Activated T-helper 1 cell treated with anti-CD3 and anti-CD28 coated beads, Interleukin-2, amount 50 U/mL, for 16 hours (primary cell): ENCODE data around the gene ELMO1.

Experiments used
- DNase-seq, 2 donors: peaks; one replicate each; pipeline ENCODE4 v3.0.0-alpha.2; 2020; ENCODE audit warnings: low read depth in 1 of 2, low spot score in 1 of 2

Gene ELMO1

GRCh38 chr7:37108615-37109014 lies 340.0 kb downstream of the ELMO1 start:
- no peak for DNase-seq

- DNase-seq, result no peak
Observed at GRCh38 chr7:37107047-37107750, 341.5 kb downstream of the ELMO1 start.

GRCh38 chr7:37105762-37106161 lies 342.9 kb downstream of the ELMO1 start:
- DNase-seq, result no peak

- no peak for DNase-seq
Observed at GRCh38 chr7:37104822-37105518, 343.7 kb downstream of the ELMO1 start.

- DNase-seq, result no peak
Observed at GRCh38 chr7:37102518-37103137, 346.0 kb downstream of the ELMO1 start.

GRCh38 chr7:37100735-37101331 lies 347.8 kb downstream of the ELMO1 start:
- DNase-seq, result no peak

- no peak for DNase-seq
Observed at GRCh38 chr7:37098762-37099161, 349.9 kb downstream of the ELMO1 start.

GRCh38 chr7:37097983-37098382 lies 350.7 kb downstream of the ELMO1 start:
- no peak for DNase-seq

- no peak for DNase-seq
Observed at GRCh38 chr7:37097276-37097675, 351.4 kb downstream of the ELMO1 start.

- no peak for DNase-seq
Observed at GRCh38 chr7:37096341-37096740, 352.3 kb downstream of the ELMO1 start.

- no peak for DNase-seq
Observed at GRCh38 chr7:37095122-37095521, 353.5 kb downstream of the ELMO1 start.

- DNase-seq, result no peak
Observed at GRCh38 chr7:37093257-37093656, 355.4 kb downstream of the ELMO1 start.

- no peak for DNase-seq
Observed at GRCh38 chr7:37092548-37092947, 356.1 kb downstream of the ELMO1 start.

- no peak for DNase-seq
Observed at GRCh38 chr7:37089972-37090371, 358.7 kb downstream of the ELMO1 start.

GRCh38 chr7:37085600-37085999 lies 363.1 kb downstream of the ELMO1 start:
- DNase-seq, result no peak

GRCh38 chr7:37084303-37084702 lies 364.4 kb downstream of the ELMO1 start:
- DNase-seq, result no peak

GRCh38 chr7:37083311-37084096 lies 365.2 kb downstream of the ELMO1 start:
- DNase-seq, result no peak

GRCh38 chr7:37081436-37081835 lies 367.2 kb downstream of the ELMO1 start:
- DNase-seq, result no peak

- no peak for DNase-seq
Observed at GRCh38 chr7:37079420-37079819, 369.2 kb downstream of the ELMO1 start.

- DNase-seq, result no peak
Observed at GRCh38 chr7:37076668-37077067, 372.0 kb downstream of the ELMO1 start.

- DNase-seq, result no peak
Observed at GRCh38 chr7:37074370-37074769, 374.3 kb downstream of the ELMO1 start.
